NCI-H2107 treated with DMSO at 0.1 percent for 48 hours (cell line): ENCODE data around the gene SPRED3.
"Not testable (repeated sequence)": the region's sequence is repeated elsewhere in the genome, so short reads cannot be mapped to it uniquely, and the experiment has no call there.

Source experiments
- DNase-seq: peaks from one replicate; lab custom pipeline; 2025; ENCODE audit not compliant: unreplicated experiment; lab: John Stamatoyannopoulos, UW

Gene SPRED3

DNA sequence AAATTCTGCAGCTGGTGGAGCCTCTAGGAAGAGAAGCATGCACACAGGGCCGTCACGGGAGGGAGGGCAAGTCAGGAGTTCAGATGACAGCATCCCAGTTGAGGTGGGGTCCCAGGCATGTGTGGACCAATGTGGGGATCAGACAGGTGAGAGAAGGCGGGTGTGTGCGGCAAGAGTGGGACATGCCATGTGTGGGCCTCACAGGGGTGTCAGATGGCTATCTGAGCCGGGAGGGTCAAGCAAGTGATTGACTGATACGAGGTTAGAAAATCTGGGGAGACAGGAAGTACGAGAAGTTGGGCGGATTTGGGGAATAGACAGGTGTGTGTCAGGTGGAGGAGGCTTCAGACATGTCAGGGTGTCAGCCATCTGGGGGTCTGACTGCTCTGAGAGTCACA, 28.6 kb downstream of the SPRED3 start:
- no peak for DNase-seq

DNA sequence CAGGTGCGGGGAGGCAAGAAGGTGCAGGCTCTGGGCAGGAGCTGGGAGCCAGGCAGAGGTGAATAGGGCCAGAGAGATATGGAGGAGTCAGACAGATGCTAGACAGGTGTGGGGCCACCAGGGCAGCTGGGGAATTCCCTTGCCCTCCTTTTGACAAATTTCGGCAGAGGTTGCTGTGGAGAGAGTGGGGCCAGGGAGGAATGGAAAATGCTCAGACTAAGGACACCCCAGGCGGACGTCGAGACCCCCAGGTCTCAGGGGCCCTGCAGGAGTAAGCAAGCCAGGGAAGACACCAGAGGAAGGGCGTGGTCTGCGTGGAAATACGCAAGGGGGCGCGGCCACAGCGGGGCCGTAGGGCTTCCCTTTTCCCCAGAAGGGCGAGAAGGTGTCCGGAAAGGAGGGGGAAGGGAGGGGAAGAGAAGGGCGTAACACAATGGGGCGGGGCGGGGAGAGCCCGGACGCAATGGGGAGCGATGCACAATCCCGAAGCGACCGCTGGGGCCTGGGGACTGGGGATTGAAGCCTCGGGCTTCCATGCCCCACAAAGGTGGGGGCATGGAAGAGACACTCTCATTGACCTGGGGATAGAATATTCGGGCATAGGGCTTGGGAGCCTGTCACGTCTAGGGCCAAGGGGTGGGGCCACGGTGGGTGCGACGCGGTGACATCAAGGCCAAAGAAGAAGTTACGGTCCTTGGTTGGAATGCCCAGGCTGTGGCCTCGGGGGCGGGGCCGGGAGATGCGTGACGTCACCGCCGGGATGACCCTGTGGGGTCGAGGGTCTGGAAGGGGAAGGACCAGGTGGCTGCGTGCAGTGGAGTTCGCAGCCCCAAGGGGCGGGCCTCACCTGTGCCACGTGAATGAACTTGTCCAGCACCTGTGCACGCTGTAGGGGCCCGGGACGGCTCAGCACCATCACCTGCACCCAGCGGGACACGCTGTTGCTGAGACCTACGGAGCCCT, 29.3 kb downstream of the SPRED3 start:
- DNase-seq: no peak

DNA sequence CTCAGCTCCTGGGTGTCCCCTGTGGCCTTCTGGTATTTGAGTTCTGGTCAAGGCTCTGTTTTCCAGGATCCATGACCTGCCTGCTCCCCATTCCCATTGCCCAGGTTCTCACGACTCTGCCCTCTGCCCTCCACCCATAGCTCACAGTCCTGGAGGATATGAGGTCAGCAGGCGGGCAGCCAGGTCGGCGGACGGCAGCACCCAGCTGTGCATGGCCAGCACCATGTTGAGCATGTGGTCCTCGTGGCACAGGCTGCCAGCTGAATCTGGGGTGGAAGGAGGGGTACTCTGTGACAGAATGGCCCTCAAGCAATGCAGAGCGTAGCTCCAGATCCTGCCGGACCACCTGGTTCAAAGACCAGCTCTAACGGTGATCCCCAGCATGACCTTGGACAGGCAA, 32.4 kb downstream of the SPRED3 start:
- no peak for DNase-seq

DNA sequence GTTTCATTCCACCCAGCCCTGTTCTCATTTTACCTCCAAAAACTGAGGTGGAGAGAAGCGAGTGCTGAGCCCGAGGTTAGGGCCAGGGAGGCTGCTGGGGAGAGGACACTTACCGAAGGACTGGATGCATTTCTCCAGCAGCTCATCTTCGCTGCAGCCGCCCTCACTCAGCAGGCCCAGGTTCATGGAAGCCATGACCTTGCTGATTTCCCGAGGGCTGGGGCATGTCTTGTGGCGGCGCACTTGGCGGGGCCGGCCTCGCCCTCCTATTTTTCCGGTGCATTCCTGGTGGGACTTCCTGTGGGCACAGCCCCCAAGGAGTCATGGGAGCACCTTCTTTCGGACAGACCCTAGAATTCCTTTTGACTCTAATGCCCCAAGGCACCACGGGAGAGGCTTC, 33.4 kb downstream of the SPRED3 start:
- DNase-seq: no peak

DNA sequence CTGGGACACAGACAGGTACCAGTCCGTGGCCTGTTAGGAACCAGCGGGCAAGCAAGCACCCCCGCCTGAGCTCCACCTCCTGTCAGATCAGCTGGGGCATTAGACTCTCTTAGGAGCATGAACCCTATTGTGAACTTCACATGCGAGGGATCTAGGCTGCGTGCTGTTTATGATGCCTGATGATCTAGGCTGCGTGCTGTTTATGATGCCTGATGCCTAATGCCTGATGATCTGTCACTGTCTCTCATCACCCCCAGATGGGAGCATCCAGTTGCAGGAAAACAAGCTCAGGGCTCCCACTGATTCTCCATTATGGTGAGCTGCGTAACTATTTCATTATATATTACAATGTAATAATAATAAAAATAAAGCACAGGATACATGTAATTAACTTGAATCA, 33.9 kb downstream of the SPRED3 start:
- DNase-seq: no peak

DNA sequence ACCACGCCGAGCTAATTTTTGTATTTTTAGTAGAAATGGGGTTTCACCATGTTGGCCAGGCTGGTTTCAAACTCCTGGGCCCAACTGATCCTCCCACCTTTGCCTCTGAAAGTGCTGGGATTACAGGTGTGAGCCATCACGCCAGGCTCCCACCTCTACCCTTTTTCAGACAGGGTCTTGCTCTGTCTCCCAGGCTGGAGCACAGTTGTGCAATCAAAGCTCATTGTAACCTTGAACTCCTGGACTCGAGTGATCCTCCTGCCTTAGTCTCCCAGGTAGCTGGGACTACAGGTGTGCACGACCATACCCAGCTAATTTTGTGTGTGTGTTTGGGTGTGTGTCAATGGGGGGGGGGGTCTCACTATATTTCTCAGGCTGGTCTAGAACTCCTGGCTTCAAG, 35.8 kb downstream of the SPRED3 start:
- no peak for DNase-seq

DNA sequence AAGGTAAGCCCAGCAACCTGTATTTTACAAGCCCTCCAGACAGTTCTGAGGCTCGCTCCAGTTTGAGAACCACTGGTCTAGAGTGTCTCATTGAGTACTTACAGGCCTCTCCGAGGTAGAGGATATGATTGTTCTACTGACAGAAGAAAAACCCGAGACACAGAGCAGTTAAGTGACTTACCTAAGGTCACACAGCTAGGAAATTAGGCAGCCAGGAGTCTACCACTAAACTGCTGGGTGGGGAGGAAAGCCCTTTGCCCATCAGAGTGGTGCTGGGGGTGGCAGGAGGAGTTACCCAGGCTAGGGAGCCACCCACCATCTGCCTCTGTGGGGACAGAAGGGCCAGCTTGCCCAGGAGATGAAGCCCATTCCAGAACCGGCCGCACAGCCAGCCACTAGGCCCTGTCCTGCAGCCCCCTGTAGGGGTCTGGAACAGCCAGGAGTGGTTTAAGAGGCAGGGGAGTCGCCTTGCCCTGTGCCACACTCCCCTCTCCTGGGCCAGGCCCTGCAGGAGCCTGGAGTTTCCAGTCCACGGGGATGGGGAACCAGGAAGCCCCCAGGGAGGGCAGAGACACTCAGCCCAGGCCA, 36.8 kb downstream of the SPRED3 start:
- no peak for DNase-seq

DNA sequence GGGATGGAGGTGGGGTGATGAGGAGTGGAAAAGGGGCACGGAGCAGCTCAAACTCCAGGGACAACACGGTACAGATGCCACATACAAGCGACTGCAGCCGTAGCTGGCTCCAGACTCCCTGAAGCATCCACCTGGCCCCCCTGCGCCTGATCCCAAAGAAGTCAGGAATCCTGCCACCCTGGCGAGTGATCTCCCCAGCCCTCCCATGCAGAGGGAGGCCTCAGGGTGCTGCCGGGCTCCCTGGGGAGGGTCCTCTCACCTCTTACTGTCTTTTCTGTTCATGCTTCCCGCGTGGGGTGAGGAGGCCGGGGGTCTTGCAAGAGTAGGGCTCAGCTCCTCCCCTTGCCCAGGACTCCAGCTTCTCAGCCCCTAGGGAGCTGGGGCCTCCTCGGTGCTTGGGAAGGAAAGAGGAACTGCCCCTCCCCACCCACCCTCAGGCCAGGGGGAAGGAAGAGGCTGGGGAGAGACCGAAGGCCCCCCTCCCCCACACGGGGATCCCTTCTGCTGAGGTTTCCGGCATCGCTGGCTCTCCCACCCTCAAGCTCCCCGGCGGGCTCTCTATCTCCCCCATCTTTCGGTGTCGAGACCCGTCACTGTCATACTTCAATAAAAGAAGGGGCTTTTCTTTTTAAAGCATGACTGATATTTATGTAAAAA, 37.4 kb downstream of the SPRED3 start, which contains the start of gene RASGRP4:
Gene RASGRP4 (minus strand): TSS at position 410 of the 657 bp plus-strand sequence. CDS start 128 bp downstream, at position 282.
- DNase-seq: no peak

DNA sequence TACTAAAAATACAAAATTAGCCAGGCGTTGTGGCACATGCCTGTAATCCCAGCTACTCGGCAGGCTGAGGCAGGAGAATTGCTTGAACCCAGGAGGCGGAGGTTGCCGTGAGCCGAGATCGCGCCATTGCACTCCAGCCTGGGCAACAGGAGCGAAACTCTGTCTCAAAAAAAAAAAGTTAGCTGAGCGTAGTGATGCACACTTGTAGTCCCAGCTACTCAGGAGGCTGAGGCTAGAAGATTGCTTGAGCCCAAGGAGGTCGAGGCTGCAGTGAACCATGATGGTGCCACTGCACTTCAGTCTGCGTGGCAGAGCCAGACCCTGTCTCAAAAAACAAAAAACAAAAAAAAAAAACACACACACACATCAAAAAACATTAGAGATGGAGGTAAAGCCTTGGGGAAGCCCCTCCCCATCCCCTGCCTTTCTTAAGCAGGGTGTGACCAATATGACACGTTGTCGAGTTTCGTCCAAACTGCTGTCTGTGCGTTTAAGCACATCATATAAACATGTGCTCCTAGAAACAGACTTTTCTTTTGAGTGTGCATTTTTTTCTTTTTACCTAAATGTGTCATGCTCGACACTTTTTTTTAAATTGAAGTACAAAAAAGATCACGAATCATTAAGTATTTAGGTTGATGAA, 38.7 kb downstream of the SPRED3 start:
- DNase-seq: not testable (repeated sequence)

DNA sequence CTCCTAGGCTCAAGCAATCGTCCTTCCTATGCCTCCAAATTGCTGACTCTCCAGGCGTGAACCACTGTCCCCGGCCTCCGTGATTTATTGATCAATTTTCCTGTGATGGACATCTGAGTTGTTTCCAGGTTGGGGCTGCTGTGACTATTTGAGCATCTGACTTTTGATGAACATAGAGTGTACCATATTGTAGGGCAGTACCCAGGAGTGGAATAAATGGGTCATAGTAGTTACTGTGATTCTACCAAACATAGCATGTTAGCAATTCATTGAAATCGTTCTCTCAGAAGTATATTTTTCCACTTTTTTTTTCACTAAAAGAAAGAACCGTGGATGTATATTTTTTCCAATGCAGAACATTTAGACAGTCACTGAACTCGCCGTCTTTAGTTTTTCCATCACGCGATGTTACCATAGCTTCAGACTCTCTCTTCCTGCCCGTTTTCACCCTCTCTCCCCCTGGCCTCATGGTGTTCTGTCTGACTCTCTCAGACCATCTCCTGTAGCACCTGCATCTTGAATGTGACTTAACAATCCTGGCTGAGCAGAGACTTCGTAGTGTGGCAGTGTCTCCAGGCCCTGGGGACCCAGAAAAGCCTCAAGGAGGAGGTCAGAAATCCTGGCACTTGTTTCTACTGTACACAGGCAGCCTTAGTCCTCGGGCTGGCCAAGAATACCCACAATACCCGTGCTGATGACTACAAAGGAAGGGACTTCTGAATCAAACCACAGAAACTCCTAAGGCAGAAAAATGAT, 40.7 kb downstream of the SPRED3 start:
- no peak for DNase-seq

DNA sequence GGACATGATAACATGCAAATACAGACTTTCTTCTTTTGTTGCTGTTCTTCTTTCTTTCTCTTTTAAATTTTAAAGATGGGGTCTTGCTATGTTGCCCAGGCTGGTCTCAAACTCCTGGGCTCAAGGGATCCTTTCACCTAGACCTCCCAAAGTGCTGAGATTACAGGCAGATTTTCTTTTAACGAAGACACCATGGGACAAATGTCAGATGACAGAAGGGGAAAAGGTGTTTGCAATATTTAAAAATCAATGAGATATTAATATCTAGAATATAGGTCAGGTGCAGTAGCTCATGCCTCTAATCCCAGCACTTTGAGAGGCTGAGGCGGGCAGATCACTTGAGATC, 41.3 kb downstream of the SPRED3 start:
- no peak for DNase-seq

DNA sequence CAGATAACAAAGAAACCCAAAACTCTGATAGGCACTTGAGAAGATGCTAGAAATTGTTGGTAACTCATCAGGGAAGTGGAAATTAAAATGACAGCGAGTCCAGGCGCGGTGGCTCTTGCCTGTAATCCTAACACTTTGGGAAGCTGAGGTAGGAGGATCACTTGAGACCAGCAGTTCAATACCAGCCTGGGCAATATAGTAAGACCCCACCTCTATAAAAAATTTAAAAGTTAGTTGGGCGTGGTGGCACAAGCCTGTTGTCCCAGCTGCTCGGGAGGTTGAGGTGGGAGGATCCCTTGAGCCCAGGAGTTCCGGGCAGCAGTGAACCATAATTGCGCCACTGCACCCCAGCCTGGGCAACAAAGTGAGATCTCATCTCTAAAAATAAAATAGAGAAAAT, 42.4 kb downstream of the SPRED3 start:
- DNase-seq: no peak

DNA sequence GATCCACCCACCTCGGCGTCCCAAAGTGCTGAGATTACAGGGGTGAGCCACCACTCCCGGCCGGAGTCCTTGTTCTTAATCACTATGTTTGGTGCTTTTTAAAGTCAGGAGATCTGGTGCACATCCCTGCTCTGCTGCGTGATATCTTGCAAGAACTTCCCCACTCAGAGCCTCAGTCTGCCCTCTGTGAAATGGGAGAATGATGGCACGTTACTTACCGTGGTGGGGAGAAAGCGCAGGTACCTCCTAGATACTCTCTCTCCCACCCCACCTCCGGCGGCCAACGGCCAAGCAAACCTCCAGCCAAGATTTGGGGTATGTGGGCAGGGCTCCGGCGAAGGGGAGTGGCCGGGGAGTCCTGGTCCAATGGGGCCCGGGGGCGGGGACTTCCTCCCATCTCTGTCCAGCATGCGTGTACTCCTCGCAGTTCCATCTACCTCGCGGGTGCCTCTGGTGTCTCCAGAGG, 44.8 kb downstream of the SPRED3 start, which contains the start of gene RYR1:
Gene RYR1 (plus strand): TSS at position 424 of the 466 bp plus-strand sequence. CDS start 139 bp downstream, outside the sequence.
- DNase-seq: no peak

DNA sequence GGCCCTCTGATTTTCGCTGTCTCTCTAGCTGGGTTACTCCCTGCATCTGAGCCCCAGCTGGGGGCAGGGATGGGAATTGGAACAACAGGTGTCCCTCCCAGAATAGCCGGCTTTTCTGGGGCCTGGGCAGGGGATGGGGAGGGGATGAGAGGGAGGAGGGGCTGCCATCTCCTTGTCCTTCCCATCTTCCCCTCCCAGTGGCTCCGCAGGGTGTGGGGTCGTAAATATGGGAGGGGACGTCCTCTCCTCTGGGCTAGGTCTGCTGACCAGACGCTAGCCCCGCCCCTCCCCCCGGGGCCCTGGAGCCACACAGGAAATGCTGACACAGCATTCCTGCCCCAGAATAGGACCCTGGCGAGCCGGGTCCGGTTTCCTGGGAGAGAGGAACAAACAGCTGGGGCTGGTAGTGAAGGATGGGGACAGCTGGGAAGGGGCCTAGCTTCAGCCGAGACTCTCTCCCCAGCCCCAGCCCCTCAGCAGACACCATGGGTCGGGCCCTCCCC, 46.1 kb downstream of the SPRED3 start:
- no peak for DNase-seq

DNA sequence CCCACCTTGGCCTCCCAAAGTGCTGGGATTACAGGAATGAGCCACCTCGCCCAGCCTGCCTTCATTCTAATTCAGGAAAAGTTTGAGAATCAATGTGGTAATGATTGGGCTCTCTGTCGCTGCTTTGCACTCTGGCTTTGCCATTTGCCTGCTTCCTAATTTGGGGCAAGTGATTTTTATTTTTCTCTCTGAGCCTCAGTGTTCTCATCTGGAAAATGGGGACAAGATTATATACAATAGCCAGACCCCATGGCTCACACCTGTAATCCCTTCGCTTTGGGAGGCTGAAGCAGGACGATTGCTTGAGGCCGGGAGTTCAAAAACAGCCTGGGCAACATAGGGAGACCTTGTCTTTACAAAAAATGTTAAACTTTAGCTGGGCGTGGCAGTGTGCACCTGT, 48.8 kb downstream of the SPRED3 start:
- no peak for DNase-seq

DNA sequence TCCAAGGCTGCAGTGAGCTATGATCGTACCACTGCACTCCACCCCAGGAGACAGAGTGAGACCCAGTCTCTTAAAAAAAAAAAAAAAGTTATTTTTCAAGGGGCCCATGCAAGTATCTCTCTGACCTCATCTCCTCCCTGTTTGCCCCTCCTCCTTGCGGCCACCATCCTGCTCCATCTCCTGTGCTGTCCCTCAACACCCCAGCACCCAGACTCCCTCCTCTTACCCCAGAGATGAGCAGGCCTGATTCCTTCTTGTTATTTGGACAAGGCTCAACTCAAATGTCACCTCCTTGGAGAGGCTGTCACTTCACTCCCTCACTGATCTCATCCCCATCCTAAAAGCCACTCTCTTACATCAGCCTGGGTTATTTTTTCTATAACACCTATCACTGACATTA, 49.4 kb downstream of the SPRED3 start:
- DNase-seq: no peak

DNA sequence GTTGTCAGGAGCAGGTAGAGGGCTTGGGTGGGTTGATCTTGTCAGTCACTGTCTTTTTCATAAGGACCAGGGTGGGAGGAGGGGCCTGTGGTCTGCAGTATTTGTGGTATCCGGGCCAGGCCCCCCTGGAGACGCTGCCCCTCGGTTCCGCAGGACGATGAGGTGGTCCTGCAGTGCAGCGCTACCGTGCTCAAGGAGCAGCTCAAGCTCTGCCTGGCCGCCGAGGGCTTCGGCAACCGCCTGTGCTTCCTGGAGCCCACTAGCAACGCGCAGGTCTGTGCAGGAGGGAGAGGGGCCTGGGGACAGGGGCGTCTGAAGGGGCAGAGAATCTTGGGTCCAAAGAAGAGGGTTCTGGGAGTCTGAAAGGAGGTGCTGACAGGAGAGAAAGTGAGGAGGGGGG, 52.1 kb downstream of the SPRED3 start:
- DNase-seq: no peak

DNA sequence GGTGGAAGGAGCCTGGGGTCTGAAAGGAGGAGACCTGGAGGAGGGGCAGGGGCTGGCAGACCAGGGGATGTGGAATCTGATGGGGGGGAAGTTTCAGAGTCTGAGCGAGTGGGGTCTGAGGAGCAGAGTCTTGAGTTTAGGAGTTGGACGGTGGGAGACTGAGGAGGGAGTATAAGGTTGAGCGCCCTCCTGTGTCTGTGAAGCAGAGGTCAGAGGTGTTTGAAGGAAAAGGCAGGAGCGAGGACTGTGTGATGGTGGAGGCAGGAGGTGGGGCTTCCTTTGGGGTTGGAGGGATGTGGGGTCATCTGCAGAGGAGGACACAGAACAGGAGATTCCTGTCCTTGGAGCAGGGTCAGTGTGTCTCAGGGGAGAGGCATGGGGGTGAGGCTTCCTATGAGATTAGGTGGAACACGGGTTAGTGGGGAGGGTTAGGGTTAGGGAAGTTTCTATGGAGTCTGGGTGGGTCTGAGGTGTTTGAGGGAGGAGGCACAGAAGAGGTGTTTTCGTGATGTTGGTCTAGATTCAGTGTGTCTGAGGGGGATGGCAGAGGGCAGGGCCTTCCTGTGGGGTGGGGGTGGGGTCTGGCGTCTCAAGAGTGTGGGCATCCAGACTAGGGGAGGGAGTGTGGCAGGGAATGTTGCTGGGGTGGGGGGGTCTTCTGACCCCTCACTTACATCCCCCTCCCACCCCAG, 53.3 kb downstream of the SPRED3 start:
- no peak for DNase-seq

DNA sequence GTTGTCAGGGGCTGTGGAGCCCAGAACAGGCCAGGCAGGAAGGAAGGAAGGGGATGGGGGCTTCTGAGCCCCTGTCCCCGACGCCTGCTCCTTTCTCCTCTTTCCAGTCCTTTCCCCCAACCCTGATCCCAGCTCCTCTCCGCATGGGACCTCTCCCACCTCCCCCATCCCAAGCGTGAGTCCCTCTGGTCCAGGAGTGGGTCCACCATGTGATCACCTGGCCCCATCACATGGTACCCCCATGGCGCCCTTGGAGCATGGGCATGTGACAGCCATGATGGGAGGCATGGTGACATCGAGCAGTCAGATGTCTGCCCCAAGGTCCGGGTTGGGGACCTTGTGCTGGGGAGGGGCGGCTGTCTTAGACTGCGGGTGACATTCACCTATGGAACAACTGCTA, 54.2 kb downstream of the SPRED3 start:
- DNase-seq: no peak
